CD4-positive, alpha-beta T cell treated with Interleukin-12 subunit alpha and Interleukin-12 subunit beta, for 1 hour (primary cell): Measurements from ENCODE around the gene PLIN5.

ENCODE experiments used
- DNase-seq: peaks from one replicate; pipeline ENCODE4 v3.0.0-alpha.2; 2020

PLIN5 gene

DNA sequence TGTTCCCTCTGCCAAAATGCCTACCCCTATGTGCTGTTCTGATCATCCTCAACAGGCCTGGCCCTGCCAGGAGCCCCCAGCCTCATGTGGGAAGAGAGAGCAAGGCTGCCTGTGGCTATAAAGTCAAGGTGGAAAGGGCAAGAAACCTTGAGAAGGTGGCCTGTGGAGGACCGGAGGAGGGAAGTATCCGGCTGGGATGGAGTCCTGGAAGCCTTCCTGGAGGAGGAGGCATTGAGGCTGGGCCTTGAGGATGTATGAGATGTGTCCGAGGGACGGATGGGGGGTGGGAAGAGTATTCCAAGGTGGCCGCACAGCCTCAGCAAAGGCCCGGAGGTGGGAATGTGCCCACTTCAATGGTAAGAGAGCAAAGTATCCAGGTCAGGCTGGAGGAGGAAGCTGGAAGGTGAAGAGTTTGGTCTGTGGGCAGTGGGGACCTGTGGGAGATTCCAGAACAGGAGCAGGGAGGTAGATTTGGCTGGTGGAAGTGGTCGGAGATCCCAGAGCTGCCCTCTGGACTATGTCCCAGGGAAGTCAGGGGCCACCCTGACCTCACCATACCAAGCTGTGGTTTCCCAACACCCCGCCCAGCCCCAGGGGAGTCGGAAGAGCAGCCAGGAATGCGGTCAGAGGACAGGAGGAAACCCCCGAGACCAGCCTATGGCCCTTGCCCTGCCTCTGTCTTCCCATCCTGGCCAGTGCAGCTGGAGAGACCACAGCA lies 13.7 kb downstream of the PLIN5 start:
- no peak for DNase-seq

DNA sequence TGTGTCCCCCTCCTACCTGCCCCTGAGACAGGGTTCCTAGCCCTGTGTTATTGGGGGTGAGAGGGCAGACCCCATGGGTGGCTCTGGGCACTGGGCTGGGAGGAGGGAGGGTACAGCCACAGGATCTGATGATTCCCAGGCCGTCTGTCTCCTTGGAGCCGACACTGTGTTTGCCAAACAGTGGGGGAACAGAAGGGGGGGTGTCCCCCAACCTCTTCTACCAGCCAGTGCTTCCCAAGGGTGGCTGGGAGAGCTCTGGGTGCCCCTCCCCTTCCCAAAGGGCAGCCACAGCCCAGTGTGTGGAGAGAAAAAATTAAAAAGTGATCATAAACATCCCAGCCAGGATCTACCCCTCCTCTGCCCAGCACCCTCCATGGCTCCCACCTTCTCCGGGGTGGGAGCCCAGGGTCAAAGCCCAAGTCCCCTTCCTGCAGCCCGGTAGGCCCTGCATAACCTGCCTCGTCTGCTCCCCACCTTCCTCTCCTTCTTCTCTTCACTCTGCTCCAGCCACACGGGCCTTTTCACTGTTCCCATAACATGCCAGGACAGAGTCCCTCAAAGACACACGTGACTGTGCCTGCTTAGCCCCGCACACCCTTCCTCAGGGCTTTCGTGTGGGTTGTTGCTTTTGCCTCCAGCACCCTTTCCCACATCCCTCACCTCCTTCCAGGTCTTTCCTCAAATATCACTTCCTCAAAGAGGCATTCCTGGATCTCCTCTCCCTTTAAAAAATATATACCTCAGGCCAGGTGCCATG lies 15.3 kb downstream of the PLIN5 start:
- DNase-seq: no peak

DNA sequence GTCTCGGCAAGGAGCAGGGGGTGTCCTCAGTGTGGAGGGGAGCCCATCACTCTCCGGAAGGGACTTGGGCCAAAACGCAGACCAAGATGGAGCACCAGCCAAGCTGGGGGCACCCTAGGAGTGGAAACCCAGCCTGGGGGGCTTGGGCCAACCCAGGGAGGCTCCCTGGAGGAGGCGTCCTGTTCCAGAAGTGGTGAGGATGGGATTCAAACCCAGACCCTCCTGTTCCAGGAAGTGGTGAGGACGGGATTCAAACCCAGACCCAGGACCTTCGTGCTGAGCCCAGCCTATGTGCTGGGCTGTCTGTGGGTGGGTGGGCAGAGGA lies 15.9 kb downstream of the PLIN5 start:
- no peak for DNase-seq

DNA sequence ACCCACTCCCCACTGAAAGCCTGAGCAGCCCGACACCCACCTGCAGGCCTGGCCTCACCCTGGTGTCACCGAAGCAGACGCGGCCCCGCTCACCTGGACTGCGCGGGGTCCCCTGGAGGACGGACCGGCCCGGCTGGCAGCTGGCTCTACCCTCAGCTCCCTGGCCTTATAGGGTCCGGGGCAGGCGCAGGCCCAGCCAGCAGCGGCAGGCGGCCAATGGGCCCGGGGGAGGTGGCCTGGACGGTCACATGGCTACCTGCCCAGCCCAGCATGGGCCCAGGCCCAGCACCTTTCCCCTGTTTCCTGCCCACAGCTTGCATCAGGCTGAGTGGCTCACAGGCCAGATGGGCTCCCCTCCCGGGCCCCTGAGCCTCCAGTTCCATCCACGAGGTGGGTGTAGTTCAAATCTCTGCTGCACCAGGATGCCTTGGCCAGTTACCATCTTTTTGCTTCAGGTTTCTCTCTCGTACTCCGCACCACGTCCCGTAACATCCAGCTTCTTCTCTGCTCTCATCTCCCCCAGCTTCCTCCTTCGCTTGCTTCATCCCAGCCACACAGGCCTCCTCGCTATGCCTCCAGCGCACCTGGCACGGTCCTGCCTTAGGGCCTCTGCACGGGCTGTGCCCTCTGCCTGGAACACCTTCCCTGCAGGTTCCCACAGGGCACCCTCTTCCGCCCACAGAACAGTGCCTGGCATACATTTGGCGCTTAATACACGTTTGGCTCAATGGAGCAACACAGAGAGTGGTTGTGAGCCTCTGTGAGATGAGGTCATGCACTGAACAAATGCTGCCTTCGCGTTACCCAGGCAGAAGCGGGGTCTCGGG lies 16.5 kb downstream of the PLIN5 start, which contains the start of gene PLIN4:
PLIN4 (minus strand) TSS at position 142 of the 827 bp plus-strand sequence. CDS start 214 bp downstream, outside the sequence.
- DNase-seq: no peak

DNA sequence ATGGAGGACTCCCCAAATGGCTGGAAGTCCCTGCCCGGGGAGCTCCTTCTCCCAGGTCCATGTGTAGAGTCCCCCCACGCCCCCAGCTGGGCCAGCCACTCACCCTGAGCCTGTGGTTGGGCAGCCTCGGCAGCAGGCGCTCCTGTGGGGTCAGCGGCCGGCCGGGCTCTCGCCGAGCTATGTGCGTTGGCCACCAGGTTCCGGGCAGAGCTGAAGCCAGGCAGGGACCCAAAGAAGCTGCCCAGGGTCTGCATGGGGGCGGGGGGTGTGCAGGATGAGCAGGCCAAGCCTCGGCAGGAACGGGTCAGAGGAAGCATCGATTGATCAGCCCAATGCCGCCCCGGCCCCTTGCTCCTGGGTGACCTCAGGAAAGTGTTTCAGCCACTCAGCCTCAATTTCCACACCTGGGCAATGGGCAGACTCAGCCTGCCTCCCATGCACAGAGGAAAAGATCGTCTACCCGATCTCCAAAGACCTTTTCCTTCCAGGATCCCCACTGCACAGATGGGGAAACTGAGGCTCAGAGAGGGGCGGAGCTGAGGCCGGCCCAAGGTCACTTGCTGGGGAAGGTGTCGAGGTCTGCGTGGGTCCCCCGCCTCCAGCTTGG lies 17.5 kb downstream of the PLIN5 start:
- DNase-seq: no peak

DNA sequence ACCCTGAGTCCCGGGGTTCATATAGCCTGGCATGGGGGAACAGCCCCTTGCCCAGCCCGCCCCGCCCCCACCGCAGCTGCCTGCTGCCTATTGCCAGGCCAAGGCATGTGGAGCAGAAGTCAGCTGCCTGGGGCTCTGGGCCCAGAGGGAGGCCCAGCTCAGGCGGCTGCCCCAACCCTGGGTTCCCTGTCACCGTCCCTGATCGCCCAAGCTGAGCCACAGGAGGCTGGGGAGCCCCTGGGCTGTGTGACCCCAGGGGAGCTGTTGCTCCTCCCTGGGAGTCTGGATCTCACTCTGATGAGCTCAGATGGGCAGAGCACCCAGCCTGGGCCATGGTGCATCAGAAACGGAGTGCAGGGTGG lies 18.1 kb downstream of the PLIN5 start:
- no peak for DNase-seq

DNA sequence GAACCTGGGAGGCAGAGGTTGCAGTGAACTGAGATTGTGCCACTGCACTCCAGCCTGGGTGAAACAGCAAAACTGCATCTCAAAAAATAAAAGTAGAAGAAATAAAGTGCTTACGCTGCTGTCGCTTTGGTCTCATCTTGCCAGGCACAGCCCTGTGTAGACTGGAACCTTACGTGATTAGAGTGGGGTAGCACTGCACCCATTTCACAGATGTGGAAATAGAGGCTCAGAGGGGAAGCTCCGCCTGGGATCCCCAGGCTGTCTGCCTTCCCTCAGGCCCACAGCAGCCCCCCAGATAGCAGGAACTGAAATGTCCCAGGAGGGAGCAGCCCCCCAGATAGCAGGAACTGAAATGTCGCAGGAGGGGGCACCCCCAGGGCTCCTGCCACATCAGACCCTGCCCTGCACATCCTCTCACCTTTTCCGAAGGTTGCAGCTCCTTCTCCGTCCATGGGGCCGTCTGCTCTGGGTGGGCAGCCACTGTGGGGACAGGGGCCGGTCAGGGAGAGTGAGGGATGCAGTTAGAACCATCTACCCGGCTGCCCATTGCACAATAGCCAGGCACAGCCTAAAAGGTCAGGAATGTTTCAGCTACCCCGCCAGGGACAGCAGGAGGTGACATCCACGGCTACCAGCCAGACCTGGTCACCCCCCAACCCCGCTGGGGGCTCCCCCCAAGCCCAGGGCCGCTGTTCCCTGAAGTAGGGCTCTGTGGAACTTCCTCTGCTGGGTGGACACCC lies 18.7 kb downstream of the PLIN5 start:
- DNase-seq: no peak

DNA sequence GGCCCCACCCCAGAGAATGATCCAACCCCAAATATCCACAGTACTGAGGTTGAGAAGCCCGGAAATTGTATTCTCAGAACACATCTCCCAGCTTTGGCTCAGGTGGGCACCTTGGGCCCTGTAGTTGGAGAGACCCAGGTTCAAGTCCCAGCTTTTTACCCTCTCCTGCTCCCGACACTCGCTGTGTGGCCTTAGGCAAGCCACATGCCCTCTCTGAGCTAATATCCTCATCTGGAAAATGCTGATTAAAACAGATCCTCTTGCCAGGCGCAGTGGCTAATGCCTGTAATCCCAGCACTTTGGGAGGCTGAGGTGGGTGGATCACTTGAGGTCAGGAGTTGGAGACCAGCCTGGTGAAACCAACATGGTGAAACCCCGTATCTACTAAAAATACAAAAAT lies 19.3 kb downstream of the PLIN5 start:
- no peak for DNase-seq

DNA sequence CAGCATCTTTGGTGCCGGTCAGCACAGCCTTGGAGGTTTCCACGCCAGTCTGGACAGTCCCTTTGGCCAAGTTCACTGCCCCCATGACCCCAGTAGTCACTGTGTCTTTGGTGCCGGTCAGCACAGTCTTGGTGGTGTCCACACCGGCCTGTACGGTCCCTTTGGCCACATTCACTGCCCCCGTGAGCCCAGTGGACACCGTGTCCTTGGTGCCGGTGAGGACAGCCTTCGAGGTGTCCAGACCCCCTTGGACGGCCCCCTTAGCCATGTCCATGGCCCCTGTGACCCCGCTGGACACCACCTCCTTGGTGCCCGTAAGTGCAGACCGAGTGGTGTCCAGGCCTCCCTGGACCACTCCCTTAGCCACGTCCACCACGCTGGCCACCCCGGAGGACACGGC lies 21.8 kb downstream of the PLIN5 start:
- DNase-seq: no peak

DNA sequence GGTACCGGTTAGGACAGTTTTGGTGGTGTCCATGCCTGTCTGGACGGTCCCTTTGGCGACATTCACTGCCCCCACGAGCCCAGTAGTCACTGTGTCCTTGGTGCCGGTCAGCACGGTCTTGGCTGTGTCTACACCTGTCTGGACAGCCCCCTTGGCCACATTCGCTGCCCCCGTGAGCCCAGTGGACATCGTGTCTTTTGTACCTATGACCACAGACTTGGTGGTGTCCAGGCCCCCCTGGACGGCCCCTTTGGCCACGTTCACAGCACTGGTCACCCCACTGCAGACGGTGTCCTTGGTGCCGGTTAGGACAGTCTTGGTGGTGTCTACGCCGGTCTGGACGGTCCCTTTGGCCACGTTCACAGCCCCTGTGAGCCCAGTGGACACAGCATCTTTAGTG lies 23.0 kb downstream of the PLIN5 start:
- no peak for DNase-seq

DNA sequence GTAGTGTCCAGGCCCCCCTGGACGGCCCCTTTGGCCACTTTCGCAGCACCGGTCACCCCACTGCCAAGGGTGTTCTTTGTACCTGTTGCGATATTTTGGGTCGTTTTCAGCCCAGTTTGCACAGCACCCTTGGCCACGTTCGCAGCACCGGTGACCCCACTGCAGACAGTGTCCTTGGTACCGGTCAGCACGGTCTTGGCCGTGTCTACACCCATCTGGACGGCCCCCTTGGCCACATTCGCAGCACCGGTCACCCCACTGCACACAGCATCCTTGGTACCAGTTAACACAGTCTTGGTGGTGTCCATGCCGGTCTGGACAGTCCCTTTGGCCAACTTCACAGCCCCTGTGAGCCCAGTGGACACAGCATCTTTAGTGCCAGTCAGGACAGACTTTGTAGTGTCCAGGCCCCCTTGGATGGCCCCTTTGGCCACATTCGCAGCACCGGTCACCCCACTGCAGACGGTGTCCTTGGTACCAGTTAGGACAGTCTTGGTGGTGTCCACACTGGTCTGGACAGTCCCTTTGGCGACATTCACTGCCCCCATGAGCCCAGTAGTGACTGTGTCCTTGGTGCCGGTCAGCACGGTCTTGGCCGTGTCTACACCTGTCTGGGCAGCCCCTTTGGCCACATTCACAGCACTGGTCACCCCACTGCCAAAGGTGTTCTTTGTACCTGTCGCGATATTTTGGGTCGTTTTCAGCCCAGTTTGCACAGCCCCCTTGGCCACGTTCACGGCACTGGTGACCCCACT lies 23.5 kb downstream of the PLIN5 start:
- DNase-seq: no peak

DNA sequence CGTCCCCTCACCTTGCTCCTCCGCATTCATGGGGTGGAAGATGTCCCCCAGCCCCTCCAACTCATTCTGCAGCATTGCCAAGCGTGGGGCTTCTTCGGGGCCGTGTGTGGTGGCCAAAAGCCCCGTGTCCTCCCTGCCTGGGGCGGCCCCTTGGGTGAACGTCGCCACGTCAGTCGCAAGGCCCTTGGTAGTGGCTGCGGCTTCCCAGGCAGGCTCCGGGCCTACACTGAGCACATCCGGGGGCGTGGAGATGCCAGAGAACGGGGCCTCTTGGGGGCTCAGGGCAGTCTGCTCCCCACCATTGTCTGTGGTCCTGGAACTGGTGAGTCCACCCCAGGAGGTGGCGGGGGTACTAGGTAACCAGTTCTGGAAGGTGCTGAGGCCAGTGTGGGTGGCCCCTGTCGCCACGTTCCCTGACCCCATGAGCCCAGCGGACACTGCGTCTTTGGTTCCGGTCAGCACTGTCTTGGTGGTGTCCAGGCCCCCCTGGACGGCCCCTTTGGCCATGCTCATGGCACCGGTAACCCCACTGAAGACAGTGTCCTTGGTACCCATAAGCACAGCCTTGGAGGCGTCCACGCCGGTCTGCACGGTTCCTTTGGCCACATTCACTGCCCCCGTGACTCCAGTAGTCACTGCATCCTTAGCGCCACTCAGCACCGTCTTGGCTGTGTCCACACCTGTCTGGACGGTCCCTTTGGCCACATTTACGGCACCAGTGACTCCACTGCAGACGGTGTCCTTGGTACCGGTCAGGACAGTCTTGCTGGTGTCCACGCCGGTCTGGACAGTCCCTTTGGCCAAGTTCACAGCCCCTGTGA lies 24.4 kb downstream of the PLIN5 start:
- no peak for DNase-seq

DNA sequence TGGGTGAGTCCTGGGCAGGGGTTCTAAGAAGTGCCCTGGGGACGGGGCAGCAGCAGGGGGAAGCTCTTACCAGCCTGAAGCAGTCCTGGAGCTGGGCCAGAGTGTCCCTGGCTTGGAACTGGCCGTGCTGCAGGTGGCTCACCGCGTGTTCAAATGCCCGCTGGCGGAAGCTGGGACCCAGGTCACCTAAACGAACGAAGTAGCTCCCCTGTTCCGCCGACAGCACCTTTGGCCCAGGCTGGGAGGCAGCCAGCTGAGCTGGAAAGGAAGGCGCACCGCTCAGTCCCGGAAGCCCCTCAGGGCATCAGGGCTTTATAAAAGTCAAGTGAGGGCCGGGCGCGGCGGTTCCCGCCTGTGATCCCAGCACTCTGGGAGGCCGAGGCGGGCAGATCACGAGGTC lies 26.3 kb downstream of the PLIN5 start:
- DNase-seq: no peak

DNA sequence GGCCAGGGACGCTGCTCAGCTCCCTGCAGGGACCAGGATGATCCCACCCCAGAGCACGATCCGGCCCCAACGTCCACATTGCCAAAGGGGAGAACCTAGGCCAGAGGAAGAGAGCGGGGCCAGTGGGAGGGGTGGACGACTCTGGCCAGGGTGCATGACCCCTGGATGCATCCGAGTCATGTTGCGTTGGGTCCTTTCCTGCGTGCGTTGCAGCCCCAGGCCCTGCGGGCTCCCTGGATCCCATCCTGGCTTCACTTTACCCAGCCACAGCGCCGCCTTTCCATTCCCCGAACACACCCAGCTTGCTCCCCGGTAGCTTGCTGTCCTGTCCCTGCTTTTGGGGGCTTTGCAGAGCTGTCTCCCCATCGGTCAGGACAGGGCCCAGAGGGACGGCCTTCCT lies 27.2 kb downstream of the PLIN5 start:
- no peak for DNase-seq

DNA sequence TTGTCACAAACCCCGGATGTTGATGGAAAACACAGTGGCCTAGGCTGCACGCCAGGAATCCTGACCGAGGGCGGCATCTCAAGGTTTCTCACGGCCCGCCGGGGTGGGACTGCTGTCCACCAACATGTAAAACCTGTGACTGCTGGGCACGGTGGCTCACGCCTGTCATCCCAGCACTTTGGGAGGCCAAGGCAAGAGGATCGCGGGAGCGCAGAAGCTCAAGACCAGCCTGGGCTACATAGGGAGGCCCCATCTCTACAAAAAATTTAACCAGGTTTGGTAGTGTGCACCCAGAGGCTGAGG lies 27.9 kb downstream of the PLIN5 start:
- DNase-seq: no peak

DNA sequence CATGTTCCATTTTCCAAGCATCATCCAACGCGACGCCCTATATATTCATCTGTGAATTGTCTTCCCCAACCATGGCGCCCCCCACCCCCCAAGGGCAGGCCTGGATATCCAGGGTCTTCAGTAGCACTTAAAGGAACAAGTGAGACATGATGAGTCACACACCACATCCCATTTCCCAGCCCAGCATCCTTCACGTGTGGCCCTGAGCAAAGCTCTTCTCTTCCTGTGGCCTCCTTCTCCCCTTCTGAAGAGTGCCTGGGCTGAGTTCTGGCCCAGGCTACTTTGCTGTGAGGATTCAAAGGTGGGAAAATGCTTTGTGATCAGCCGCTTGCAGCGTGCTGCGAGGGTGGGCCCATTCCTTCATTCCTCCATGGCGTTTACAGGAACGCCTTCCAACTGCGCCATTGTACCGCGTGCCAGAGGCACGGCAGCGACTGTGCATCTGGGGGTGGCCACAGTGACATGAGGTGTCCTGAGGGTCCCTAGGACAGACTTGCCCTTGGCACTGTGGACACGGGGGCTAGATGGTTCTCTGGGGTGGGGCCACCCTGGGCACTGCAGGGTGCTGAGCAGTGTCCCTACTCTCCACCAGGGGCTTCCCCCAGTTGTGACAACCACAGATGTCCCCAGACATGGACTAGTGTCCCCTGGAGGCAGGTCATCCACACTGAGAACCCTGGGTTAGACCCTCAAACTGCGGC lies 28.4 kb downstream of the PLIN5 start:
- DNase-seq: no peak

DNA sequence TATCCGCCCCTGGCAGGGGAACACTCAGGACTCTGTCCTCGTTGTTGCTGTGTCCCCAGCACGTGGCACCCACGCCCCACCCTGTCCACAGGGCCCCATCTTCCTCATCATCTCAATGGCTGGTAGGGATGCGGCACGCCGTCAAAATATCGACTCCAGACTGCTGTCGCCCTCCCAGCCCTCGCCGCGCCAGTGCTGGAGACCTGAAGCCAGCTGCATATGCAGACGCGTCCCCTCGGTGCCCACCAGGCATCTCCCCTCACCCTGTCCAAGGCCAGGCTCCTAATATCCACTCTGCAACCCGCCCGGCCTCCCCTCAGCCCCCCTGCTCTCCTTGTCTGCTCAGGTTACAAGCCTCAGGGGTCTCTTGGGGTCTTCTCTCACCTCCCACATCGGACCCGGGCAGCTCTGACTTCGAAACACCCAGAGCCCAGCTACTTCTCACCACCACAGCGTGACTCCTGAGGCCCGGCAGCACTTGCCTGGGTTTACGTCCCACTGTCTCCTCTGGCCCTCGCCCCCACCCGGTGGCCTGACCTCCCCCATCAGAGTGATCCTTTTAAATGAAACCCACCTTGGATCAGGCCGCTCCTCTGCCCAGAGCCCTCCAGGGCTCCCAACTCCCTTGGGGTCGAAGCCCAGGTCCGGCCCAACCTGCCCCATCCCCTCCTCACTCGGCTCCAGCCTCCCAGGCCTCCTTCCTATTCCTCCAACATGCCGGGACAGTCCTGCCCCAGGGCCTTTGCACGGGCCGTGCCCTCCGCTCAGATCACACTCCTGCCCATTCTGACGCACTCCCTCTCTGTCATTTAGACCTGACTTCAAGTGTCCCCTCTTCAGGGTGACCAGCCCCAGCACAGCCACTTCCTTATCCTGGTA lies 29.2 kb downstream of the PLIN5 start:
- DNase-seq: no peak

DNA sequence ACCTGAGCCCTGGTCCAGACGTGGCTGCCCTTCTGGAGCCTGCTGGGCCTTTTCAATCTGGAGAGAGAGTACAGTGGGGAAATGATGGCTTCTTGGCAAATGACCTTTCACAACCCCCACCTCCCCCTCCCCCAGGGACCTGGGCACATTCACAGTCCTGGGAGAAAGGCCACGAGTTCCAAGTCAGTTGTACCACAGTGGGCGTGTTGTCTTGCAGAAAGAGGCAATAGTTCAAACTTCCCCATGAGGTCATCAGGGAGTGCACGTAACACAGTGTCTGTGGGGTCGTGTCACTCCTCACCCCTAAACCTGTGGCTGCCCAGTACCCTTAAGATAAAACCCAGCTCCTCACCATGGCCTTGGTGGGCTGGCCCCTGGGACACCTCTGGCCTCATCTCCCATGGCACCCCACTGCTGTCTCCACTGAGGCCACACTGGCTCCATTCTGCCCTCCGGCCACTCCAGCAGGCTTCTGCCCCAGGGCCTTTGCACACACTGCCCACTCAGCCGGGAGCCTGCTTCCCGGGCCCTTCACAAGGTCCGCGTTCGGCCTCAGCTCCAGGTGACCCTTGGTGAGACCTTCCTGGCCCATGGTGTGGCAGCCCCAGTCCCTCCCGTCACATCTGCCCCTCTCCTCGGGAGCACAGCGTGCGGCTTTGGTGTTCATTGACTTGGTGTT lies 30.0 kb downstream of the PLIN5 start:
- no peak for DNase-seq

DNA sequence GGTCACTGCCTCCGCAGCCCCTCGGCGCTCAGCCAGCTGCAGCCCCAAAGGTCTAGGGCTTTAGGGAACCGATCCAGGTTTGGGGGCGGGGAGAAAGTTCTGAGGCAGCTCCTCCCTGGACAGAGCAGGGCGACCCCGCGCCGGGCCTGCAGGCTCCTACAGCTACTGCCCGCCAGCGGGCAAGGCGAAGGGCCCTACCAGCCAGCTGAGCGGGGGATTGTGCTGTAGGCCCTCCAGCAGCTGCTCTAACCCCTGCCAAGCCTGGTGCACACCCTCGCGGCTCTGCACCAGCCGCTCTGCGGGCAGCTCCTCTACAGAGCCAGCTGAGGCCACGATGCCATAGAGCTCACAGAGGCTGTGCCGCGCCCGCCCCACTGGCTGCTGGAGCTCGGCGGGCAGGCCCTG lies 30.7 kb downstream of the PLIN5 start:
- no peak for DNase-seq
